GM19023 (cell line): ENCODE measurements around the gene FANCC.

Experiments
- ATAC-seq: cut with Tn5 transposase; IDR thresholded peaks from one replicate; pipeline ENCODE4 v1.9.1; 2021; ENCODE audit warnings: mild to moderate bottlenecking, moderate library complexity; ENCODE audit not compliant: unreplicated experiment

FANCC gene

DNA sequence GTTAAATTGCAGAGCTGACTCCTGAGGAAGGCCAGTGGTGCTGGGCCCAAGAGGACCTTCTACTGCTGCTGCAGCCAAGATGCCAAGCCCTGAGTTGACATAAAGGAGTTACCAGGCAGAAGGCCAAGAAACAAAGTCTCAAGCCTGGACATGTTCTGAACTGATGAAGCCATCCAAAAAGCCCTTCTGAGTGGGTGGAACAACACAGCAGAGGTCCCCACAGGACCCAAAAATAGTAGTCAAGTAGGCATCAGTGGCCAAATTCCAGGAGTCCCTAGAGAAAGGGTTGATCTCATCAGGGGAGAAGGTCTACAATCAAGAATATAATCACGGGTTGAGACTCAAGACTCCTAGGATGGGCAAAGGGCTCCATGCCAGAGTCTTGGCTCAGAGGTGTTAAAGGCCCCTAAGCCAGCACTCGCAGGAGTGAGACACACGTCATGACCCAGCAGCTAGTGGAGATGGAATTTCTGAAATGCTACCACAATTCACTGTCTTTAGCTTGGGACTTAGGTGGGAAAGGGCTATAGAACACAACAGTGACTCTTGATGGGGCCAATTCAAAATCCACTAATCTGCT is 119.7 kb downstream of the FANCC start:
- no peak for ATAC-seq

DNA sequence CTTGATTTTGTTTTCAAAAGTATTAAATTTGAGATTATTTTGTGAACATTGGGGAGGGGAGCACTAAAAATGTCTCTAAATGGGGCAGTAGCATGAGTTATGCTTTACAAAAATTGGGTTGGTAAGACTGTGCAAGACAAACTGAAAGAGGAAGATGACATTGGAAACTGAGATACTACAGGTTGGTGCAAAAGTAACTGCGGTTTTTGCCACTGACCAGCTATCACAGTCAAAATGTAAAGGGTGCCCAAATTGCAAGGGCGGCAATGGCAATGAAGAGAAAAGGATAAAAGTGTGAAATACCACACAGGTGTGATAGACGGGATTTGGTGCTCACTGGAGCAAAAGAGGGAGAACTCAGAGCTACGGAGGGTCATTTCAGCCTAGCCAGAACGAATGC is 124.0 kb downstream of the FANCC start:
- ATAC-seq, result no peak

DNA sequence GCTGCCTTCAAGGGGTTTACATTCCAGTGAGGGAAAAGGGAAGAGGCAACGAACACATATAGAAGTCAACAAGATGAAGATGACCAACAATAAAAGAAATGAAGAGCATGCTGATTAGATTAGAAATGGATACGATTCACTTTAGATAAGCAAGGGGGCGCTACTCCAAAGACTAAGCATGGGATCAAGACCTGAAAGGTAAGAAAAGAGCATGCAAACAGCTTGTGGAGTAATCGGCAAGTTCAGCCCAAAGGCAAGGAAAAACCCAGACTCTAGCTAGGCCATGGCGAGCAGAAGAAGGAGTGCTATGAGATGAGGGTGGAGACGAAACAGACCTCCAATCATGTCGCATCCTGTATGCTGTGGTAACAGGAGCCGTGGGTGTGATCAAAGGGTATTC is 124.4 kb downstream of the FANCC start:
- no peak for ATAC-seq

DNA sequence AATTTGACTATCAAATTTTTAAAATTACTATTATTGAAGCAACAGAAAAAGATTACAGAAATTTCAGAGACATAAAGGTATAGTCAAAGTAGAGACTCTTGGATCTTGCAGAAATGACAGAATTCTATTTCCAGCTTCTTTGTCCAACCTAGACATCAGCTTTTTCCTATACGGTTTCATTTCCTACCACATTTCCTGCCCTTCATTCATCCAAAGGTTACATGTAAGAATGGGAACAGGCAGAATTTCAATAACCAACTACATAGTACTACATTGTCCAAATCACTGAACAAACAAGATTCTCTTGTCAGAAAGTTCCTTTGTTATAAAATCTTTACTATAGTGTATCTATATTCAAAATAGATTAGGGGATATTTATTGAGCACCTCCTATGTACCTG is 124.9 kb downstream of the FANCC start:
- ATAC-seq, result no peak

DNA sequence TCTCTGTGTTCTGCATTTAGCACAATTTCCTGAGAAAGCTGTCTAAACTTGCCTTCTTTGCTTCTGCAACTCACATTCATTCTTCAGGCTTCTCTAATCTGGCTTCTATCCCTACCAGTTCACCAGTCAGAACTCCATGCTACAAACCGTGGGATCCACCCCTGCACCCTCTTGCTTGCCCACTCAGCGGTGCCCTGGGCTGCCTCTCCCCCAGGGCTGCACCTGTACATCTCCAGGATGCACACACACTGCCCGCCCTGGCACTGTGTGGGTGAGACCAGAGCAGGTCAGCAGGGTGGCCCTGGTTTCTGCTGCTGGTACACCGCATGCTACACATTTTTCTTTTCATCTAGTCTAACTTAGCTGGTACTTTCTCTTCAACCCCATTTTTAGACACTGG is 127.1 kb downstream of the FANCC start:
- no peak for ATAC-seq

DNA sequence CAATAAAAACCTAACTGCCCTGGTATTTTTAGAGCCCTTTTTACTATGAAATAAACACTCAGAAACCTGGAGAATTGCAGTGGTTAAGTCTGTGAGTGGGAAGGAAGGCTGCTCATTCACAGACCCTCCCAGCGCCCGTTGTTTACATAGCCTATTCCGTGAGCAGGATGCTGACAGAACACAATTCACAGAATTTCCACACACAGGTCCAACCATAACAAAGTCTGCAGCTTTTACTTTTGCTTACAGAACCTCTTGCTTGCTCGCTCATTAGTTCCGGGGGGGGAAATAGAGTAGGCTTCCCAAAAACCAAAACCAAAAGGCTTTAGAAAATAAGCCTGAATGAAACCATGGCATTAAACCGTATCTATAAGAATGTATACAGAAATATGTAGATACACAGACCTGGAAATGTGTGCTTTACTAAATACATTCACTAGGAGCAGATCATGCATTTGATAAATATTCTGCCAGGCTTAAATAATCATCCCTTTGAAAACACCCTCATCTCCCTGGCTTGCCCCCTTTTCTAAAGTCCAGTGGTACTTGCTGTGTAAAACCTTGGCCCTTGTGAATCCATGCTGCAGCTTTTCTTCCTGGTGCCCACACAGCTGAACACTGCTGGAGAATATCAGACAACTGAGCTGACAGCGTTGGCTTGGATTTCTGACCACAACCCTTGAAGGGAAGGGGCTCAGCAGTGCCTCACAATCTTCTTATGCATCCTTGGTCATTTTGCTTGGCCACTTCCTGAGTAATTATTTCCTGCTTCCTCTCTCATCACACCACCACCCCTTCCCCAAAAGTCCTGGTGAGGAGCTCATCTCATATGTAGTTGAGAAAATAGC is 128.0 kb downstream of the FANCC start:
- ATAC-seq, result no peak

DNA sequence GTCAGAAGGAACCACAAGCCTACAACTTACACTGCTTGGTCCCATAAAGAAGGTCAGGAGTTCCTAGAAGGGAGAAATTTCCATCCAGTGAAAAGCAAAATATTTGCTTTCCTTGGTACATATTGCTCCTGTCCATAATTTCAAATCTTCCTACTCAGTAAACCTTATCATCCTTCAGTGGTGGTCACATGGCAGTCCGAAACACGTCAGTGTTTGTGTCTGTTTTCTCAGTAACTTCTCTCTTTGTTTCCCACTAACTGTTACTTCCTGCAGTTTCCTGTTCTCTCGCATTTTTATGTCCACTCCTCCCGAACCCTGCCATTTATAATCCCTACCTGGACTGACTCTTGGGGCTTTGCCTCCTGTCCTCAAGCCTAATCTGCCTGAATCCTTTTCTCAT is 129.1 kb downstream of the FANCC start:
- no peak for ATAC-seq

DNA sequence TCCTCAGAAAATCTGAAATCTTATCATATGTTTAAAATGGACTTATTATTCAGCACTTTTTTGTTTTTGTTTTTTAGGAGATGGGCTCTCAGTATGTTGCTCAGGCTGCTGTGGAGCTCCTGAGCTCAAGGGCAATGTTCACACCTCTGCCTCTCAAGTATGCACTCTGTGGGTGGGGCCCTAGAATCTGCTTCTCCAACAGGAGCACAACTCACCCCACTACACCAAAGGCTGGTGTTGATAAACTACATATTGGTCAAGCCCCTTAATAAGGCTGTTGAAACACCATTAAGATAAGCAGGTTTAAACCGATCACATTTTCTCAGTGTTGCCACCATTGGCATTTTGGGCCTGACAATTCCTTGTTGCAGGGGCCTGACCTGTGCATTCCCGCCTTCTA is 131.6 kb downstream of the FANCC start:
- ATAC-seq, result no peak

DNA sequence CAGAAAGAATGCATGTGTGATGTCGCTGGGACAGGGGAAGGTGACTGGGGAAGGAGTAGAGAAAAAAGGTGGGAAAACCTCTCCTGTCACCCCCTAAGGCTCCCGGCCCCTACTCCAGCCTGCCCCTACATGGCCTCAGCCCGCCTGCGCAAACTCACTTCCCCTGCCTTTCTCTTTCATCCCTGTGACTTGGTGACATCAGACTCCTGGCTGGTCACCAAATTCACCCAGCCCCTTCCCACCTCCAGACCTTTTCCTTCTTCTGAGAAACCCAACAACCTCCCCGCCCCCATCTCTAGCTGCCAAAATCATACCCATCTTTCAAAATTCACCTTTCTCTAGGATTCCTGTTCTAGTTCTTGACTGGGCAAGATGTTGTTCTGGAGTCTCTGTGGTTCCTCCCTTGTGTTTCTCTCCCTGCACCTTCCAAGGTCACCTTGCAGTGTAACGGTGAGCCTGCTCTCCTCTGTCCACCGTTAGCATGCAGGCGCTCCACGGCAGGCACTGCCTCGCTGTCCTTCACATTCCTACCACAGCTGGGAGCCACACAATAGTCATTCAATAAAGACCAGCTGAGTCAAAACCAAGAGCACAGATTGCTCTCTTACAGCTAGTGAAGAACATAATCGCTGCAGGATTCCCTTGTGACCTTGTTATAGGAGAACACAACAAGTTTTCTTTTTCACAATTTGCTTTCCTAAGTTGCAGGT is 134.5 kb downstream of the FANCC start:
- no peak for ATAC-seq

DNA sequence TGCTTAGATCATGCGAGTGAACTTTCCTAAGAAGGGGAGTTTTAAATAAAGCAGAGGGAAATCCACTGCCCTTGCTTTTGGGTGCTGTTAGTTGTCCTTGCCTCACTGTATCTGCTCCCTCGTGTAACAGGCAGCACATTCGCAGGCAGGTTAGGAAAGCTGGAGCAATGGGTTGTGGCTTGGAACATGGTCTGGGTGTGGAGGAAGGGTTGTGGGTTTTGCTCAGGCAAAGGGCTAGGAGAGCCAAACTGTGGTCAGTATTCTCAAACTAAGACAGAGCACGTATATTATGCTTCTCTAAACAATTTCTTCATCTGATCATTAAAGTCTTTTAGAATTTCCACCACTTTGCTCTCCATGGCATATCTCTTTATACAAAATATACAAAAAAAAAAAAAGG is 135.7 kb downstream of the FANCC start:
- ATAC-seq, result no peak

DNA sequence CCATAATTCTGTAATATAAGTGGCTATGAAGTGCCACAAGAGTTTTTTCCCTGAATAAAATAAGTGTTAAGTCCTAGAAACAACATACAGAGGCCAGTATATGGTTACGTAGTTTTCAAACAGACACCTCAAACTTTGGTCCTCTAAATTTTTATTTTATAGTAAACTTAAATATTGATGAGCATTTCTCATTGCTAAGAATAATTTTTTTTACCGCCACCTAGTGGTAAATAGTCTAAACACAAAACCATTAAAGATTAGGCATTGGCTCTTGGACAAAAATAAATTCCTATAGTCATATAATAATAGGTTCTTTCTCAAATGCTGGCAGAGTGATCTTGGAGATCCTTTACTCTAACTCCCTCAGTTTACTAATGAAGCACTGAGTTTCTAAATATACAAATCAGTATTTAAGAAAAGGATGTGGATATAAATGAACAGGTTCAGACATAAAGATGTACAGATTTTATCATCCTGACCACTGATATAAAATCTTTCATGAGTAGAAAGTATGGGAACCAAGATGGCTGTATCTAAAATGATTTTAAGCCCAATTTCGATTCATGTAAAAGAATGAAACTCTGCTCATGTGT is 136.2 kb downstream of the FANCC start:
- ATAC-seq, result no peak

DNA sequence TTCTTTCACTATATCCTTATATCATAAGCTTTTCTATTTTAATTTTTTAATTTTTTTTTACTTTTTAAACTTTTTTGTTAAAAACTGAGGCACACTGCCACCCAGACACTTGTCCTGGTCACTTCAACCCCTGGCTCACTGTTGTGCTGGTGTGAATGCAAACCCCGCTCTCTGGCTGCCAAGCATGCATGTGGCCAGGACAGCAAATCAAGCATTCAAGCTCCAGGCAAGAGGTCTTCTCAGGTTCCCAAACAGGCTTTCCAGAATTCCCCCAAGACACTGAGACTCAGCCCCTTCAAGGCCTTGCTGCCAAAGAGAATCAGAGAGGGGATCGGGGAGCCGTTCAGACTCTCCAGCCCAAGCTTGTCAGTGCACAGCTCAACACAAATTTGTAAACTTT is 139.9 kb downstream of the FANCC start:
- ATAC-seq, result no peak

DNA sequence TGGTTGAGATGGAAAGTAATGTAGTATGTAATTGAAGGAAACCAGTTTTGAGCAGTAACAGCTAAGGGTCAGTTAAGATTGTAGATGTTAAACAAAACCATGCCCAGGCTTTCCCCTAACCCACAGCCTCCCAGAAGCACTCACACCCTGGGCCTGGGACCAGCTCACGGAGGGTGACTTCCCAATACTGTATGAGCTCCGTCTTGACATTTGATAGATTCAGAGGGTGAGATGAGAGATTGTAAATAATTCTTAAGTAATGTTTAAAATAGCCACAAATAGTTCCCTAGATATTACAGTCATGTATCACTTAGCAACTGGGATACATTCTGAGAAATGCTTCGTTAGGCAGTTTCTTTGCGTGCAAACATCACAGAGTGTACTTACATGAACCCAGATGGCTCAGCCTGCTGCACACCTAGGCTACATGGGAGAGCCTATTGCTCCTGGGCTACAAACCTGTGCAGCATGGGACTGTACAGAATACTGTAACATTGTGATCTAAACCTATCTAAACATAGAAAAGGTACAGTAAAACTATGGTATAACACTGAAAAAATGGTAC is 140.7 kb downstream of the FANCC start:
- ATAC-seq, result no peak

DNA sequence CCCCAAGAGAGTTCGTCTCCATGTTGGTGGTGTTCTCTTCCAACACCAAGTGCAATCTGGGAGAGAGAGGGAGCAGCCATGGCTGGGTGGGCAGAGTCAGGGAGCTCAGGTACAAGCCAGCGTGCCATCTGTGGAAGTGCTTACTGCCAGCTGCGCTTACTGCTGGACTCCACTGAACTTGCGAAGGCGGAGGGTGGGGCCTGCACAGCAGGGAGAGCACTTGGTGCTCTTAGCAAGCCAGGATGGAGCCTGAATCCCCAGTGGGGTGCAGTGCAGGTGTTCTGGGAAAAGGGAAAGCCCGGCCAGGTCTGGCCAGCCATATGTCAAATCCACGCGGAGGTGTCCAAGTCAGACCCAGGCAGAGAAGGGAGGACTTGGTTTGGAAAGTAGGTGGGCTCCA is 142.0 kb downstream of the FANCC start:
- no peak for ATAC-seq

DNA sequence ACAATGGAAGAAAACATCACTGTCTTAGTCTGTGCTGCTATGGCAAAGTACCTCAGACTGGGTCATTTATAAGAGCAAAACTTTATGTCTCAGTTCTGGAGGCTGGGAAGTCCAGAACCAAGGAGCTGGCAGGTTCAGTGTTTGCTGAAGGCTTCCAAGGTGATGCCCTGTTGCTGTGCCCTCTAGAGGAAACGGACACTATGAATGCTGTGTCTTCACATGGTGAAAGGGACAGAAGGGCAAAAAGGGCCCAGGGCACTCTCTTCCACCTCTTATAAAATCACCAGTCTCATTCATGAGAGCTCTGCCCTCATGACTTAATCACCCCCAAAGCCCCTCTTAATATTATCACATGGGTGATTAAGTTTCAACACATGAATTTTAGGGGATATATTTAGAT is 143.5 kb downstream of the FANCC start:
- no peak for ATAC-seq

DNA sequence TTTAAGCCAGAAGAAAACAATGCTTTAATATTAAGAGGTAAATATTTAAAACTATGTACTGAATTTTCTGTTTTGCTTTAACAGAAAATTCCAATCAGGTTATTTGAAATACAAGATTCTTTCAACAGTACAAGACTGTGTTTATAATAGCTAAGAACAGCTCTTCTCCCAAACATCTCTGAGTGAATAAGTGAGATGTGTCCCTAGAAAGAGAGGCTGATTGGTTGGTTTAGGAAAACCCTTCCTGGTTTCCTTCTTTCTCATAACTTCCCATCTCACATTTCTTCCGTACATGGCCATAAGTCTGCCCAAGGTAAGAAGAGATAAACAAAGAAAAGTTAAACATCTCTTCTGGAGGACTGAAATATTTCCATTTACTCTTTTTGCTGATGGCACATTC is 145.9 kb downstream of the FANCC start:
- ATAC-seq, result no peak

DNA sequence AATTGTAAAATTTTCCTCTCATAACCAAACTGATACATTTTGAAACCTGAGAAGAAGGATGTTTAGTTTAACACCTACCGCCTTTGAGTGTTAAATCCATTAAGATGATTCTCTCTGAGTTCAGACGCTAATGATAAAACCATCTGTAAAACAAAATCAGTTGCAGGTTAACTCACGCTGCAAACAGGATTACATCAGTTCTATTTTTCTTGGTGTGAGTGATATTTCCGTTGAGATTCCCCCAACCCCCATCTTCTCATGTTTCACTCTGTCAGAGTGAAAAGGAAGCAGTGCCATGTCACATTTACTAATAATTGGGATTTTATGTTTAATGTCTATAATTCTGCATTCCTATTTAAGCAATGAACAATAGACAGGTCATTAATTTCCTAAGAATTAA is 146.5 kb downstream of the FANCC start:
- no peak for ATAC-seq

DNA sequence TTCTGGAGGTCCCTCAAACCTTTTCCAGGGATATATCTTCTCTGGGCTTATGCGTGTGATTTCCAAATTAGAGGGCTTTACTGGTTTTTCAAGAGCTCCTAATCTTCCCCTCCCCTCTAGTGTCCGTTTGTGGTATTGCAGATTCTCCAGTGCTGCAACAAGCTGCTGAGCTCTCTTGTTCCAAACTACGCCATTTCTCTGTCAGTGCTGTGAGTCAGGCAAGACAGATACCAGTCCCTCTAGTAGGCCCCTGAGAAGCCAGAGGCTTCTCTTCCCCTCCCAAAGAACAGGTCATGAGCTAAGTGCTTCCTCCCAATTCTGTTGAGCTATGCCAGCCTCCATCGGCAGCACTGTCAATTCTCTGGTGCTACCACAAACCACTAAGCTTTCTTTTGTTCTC is 149.5 kb downstream of the FANCC start:
- no peak for ATAC-seq

DNA sequence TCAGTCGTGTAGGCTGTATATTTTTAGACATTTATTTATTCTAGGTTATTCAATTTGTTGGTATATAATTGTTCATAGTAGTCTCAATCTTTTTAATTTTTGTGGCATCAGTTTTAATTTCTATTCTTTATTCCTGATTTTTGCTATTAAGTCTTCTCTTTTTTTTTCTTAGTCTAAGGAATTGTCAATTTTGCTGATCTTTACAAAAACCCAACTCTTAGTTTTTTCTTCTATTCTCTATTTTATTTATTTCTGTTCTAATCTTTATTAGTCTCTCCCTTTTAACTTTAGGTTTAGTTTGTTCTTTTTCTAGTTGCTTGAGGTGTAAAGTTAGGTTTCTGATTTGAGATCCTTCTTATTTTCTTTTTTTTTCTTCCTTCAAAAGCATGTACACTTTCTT is 152.5 kb downstream of the FANCC start:
- no peak for ATAC-seq

DNA sequence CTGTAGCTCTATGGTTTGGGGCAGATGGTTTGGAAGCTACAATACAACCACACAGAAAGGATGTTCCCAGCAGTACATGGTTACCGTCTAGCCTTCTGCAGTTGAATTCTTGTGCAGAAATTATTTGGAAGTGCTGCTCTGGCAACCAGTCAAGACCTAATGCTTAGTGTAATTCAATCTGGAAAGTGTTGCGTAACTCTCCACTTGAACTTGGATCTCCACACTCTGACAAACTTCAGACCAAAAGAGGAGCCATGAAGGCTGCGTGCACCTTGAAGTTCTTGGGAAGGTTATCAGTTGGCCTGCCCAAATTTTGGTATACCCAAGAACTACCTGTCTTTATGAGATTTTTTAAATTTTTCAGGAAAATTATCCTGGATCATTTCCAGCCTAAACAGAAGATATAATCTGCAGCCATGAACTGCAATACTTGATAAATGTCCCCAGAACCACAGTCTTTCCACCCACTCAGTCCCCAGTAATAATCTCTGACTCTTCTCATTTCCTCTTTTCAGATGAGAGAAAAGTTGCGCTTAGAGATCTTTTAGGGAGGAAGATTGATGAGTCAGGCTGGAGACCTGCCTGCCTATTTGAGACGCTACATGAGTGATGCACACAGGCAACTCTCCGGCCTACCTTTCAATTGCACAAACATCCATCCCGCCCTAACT is 159.9 kb downstream of the FANCC start:
- ATAC-seq, result no peak

DNA sequence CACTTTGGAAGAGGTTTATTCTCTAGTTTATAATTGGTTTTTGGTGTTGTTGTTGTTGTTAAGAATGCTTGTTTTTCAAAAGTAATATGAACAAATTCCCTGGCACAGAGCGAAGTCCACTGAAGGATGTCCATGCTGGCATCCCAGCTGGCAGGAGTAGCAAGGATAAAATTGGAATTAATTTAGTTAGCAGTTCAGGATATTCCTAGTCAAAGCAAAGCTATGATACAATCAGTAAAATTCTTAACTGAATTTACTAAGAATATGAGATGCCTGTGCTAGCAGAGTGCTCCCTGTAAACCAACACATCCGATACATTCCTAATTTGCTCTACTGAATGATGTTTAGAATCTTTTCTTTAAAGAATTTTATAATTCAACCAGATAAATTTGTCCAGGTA is 161.4 kb downstream of the FANCC start:
- ATAC-seq, result no peak
